NT2/D1 (cell line): ENCODE measurements around the gene SSTR4.

ENCODE experiments used
- DNase-seq: peaks from one replicate; pipeline ENCODE4 v3.0.0-alpha.2; 2011; ENCODE audit warnings: low read depth, low spot score
- H3K27me3 ChIP-seq: 2 replicates; pipeline ENCODE4 v1.6.0; 2011; ENCODE audit warnings: mild to moderate bottlenecking; ENCODE audit not compliant: insufficient read length, insufficient read depth
- H3K36me3 ChIP-seq: 2 replicates; pipeline ENCODE4 v1.6.1; 2011; ENCODE audit warnings: mild to moderate bottlenecking, low read length, mixed read lengths; ENCODE audit not compliant: insufficient read depth, insufficient read length
- H3K4me1 ChIP-seq: 2 replicates; pipeline ENCODE4 v1.5.1; 2011; ENCODE audit not compliant: insufficient read depth, insufficient read length
- H3K4me3 ChIP-seq: 2 replicates; pipeline ENCODE4 v1.5.1; 2011; ENCODE audit warnings: low read depth; ENCODE audit not compliant: insufficient read length
- H3K9ac ChIP-seq: 2 replicates; pipeline ENCODE4 v1.6.0; 2011; ENCODE audit warnings: low read depth; ENCODE audit not compliant: insufficient read length
- H3K9me3 ChIP-seq: 2 replicates; pipeline ENCODE4 v1.5.1; 2011; ENCODE audit warnings: mild to moderate bottlenecking, low read length; ENCODE audit not compliant: insufficient read depth
- SUZ12 ChIP-seq: IDR thresholded peaks from 2 replicates; pipeline ENCODE4 v1.6.1; 2011; ENCODE audit not compliant: insufficient read length, insufficient read depth; ENCODE audit errors: extremely low read depth
- YY1 ChIP-seq: IDR thresholded peaks from 2 replicates; pipeline ENCODE4 v1.6.1; 2011; ENCODE audit not compliant: insufficient read length, insufficient read depth
- ZNF274 ChIP-seq: IDR thresholded peaks from 2 replicates; pipeline ENCODE4 v1.6.1; 2011; ENCODE audit warnings: mild to moderate bottlenecking, low read depth, low read length

The SSTR4 gene

GRCh38 chr20:23050076-23050838, 15.1 kb downstream of the SSTR4 start:
- H3K27me3 ChIP-seq, result peaks cover 62% of the 10 kb centered on the region
- peak overlapping the region; percentile 26 for H3K4me3 ChIP-seq
- H3K36me3 ChIP-seq, result no peaks in the 10 kb centered on the region
- no peaks in the 10 kb centered on the region for H3K9me3 ChIP-seq
- DNase-seq, result no peak
- H3K9ac ChIP-seq, result no peak overlapping the region
- peaks cover 4% of the 10 kb centered on the region for H3K4me1 ChIP-seq
- TF ChIP-seq ZNF274, result no peak
- TF ChIP-seq SUZ12, result no peak
- no peak for TF ChIP-seq YY1

- Histone ChIP-seq H3K9me3 (no peaks in the 10 kb centered on the region; the same call in 1 of the 2 replicates), H3K4me3 (peak overlapping the region; percentile 60), H3K9ac (peak overlapping the region; percentile 79), H3K27me3 (peaks cover 62% of the 10 kb centered on the region), H3K36me3 (no peaks in the 10 kb centered on the region), H3K4me1 (peaks cover 4% of the 10 kb centered on the region)
- TF ChIP-seq ZNF274, result no peak
- no peak for TF ChIP-seq YY1
- no peak for TF ChIP-seq SUZ12
- DNase-seq, result peak; percentile 78
These were observed 15.9 kb downstream of the SSTR4 start for GRCh38 chr20:23050847-23051627.

- peaks cover 46% of the 10 kb centered on the region for H3K27me3 ChIP-seq
- TF ChIP-seq YY1, result no peak
- no peak for TF ChIP-seq ZNF274
- no peak for TF ChIP-seq SUZ12
- H3K9me3 ChIP-seq, result peaks cover 11% of the 10 kb centered on the region
- H3K9ac ChIP-seq, result no peak overlapping the region
- DNase-seq, result no peak
- H3K36me3 ChIP-seq, result no peaks in the 10 kb centered on the region
- H3K4me1 ChIP-seq, result peaks cover 4% of the 10 kb centered on the region
- no peak overlapping the region for H3K4me3 ChIP-seq
These were observed 17.8 kb downstream of the SSTR4 start for GRCh38 chr20:23052904-23053303.

GRCh38 chr20:23058240-23058639, 23.1 kb downstream of the SSTR4 start:
- Histone ChIP-seq H3K27me3 (no peaks in the 10 kb centered on the region), H3K9me3 (peaks cover 11% of the 10 kb centered on the region), H3K36me3 (no peaks in the 10 kb centered on the region), H3K4me1 (peaks cover 3% of the 10 kb centered on the region), H3K9ac (no peak overlapping the region), H3K4me3 (no peak overlapping the region)
- no peak for DNase-seq
- TF ChIP-seq ZNF274 (no peak), YY1 (no peak), SUZ12 (no peak)

GRCh38 chr20:23059001-23059400, 23.9 kb downstream of the SSTR4 start:
- H3K4me3 ChIP-seq, result no peak overlapping the region
- no peak for DNase-seq
- no peaks in the 10 kb centered on the region for H3K27me3 ChIP-seq
- H3K4me1 ChIP-seq, result peaks cover 3% of the 10 kb centered on the region
- no peak overlapping the region for H3K9ac ChIP-seq
- TF ChIP-seq YY1, result no peak
- TF ChIP-seq ZNF274, result no peak
- TF ChIP-seq SUZ12, result no peak
- H3K36me3 ChIP-seq, result no peaks in the 10 kb centered on the region
- H3K9me3 ChIP-seq, result peaks cover 11% of the 10 kb centered on the region

GRCh38 chr20:23059846-23060245, 24.7 kb downstream of the SSTR4 start:
- H3K36me3 ChIP-seq, result no peaks in the 10 kb centered on the region
- no peak for TF ChIP-seq SUZ12
- no peak for TF ChIP-seq YY1
- TF ChIP-seq ZNF274, result no peak
- peaks cover 11% of the 10 kb centered on the region for H3K9me3 ChIP-seq
- DNase-seq, result no peak
- H3K4me1 ChIP-seq, result peaks cover 3% of the 10 kb centered on the region
- H3K27me3 ChIP-seq, result no peaks in the 10 kb centered on the region
- H3K9ac ChIP-seq, result no peak overlapping the region
- H3K4me3 ChIP-seq, result no peak overlapping the region

- peaks cover 3% of the 10 kb centered on the region for H3K4me1 ChIP-seq
- peaks cover 11% of the 10 kb centered on the region for H3K9me3 ChIP-seq
- no peak overlapping the region for H3K9ac ChIP-seq
- DNase-seq, result no peak
- H3K4me3 ChIP-seq, result no peak overlapping the region
- H3K36me3 ChIP-seq, result no peaks in the 10 kb centered on the region
- TF ChIP-seq SUZ12, result no peak
- no peaks in the 10 kb centered on the region for H3K27me3 ChIP-seq
These were observed 25.5 kb downstream of the SSTR4 start for GRCh38 chr20:23060629-23061028.
